Lower leg skin (tissue), 3 donors: Measurements from ENCODE around the gene DDX42.

Source experiments
- POLR2A ChIP-seq, 2 donors: fragments of 450-650 bp; IDR thresholded peaks; one replicate each; pipeline ENCODE4 v1.6.1; 2016 to 2017; ENCODE audit warnings: antibody characterized with exemption in 2 of 2, mild to moderate bottlenecking in 1 of 2, moderate library complexity in 1 of 2
- TF ChIP-seq, protein P1 (sequence below), 3 donors: fragments of 450-650 bp; IDR thresholded peaks; one replicate each; pipeline ENCODE4 v1.5.1; 2016; ENCODE audit warnings: antibody characterized with exemption in 3 of 3, mild to moderate bottlenecking in 3 of 3, moderate library complexity in 2 of 3

DNA sequence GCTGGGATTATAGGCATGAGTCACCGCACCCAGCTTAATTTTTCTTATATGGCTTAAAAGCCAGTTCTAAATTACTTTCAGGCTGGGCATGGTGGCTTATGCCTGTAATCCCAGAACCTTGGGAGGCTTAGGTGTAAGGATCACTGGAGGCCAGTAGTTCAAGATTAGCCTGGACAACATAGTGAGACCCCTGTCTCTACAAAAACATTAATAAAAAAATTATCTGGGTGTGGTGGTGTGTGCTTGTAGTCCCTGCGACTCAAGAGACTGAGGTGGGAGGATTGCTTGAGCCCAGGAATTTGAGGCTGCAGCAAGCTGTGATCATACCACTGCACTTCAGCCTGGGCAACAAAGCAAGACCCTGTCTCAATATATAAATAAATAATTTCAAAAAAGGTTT, 79.3 kb downstream of the DDX42 start:
- TF ChIP-seq, protein P1, sequence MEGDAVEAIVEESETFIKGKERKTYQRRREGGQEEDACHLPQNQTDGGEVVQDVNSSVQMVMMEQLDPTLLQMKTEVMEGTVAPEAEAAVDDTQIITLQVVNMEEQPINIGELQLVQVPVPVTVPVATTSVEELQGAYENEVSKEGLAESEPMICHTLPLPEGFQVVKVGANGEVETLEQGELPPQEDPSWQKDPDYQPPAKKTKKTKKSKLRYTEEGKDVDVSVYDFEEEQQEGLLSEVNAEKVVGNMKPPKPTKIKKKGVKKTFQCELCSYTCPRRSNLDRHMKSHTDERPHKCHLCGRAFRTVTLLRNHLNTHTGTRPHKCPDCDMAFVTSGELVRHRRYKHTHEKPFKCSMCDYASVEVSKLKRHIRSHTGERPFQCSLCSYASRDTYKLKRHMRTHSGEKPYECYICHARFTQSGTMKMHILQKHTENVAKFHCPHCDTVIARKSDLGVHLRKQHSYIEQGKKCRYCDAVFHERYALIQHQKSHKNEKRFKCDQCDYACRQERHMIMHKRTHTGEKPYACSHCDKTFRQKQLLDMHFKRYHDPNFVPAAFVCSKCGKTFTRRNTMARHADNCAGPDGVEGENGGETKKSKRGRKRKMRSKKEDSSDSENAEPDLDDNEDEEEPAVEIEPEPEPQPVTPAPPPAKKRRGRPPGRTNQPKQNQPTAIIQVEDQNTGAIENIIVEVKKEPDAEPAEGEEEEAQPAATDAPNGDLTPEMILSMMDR (IDR thresholded peaks at IDR 0.05) = no peak
- no peak for TF ChIP-seq POLR2A (IDR thresholded peaks at IDR 0.05)
